Measurements from ENCODE around the gene STX16.

GRCh38 chr20:58713801-58714339 lies 62.8 kb downstream of the STX16 start:
- TF ChIP-seq, protein P1, sequence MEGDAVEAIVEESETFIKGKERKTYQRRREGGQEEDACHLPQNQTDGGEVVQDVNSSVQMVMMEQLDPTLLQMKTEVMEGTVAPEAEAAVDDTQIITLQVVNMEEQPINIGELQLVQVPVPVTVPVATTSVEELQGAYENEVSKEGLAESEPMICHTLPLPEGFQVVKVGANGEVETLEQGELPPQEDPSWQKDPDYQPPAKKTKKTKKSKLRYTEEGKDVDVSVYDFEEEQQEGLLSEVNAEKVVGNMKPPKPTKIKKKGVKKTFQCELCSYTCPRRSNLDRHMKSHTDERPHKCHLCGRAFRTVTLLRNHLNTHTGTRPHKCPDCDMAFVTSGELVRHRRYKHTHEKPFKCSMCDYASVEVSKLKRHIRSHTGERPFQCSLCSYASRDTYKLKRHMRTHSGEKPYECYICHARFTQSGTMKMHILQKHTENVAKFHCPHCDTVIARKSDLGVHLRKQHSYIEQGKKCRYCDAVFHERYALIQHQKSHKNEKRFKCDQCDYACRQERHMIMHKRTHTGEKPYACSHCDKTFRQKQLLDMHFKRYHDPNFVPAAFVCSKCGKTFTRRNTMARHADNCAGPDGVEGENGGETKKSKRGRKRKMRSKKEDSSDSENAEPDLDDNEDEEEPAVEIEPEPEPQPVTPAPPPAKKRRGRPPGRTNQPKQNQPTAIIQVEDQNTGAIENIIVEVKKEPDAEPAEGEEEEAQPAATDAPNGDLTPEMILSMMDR (IDR thresholded peaks at IDR 0.05): no peak
- TF ChIP-seq POLR2A (IDR thresholded peaks at IDR 0.05): no peak
